DLD1 (cell line): Measurements from ENCODE around the gene SLU7.

Experiments used
- in situ Hi-C: cut with HindIII; loops from 2 replicates; pipeline ENCODE4 v1.10.0; 2017; ENCODE audit warnings: low sequenced_read_pairs

The SLU7 gene

DNA sequence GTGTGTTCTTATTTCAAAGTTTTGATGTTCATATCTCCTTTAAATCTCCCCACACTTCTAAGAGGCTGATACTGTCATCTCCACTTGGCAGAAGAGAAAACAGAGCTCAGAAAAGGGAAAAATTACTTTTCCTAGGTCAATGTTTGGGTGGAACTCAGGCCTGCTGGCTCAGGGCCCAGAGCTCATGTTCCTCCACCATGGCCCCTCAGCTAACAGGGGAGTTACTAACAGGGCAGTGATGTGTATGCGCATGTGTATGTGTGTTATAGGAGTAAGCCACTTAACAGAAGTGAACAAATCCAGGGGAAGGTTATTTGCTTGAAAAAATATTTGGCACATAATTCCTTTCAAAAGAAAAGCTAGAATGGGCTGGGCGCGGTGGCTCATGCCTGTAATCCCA is 51.0 kb downstream of the SLU7 start:
- in situ Hi-C loops: no loop called here

DNA sequence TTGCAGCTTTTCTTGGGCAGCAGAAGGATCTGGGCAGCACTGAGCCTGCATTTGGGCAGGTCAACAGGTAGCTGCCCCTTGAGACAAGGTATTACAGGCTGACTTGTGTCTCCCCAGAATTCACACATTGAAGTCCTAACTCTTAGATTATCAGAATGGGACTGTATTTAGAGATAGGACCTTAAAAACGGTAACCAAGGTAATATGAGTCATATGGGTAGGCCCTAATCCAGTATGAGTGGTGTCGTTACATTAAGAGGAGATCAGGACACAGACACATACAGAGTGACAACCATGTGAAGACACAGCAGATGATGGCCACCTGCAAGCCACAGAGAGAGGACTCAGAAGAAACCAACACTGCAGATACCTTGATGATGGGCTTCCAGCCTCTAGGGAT is 51.6 kb downstream of the SLU7 start:
- in situ Hi-C loops: no loop called here

DNA sequence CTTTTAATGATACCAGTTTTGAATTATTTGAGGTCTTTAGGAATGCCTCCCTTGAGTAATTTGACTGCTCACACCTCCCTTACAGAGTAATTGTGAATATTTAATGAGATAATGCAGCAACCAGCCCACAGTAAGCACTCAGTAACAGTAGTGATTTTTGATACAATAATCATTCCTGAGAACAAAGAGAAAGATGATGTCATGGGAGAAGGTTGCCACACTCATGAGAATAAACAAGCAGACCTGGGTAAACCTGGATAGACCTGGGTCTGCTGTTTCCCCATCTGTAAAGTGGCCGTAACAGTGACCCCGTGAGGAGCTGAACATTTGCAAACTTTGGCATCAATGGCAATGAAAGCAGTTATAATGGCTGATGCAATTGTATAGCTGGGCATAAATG is 52.7 kb downstream of the SLU7 start:
- in situ Hi-C loops: no loop called here

DNA sequence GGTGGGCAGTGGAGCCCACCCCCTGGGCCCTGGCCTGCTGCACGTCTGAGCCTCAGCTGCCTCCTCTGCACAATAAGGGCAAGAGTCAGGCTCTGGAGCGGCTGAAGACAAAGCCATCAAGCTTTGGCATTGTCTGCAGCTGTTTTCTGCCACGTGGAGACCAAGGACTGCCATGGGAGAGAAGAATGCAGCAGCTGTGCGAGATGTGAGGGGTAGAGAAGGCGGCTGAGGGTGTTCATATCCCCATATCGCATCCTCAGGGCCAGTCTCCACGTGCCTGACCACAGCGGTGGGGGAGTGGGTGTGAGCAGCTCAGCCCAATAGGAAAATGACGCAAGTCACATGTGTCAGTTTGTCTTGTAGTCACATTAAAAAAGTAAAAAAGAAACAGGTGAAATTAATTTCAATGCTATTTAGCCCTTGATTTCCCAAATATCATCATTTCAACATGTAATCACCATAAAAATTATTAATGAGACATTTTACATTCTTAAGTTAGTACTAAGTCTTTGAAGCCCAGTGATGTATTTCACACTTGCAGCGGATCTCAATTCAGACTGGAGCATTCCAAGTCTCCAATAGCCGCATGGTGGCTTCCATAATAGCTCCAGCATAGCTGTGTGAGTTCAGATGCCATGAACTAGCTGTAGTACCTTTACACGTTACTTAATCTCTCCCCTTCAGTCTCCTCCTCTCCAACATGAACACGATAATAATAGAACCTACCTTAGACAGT is 55.1 kb downstream of the SLU7 start:
- in situ Hi-C loops: no loop called here

DNA sequence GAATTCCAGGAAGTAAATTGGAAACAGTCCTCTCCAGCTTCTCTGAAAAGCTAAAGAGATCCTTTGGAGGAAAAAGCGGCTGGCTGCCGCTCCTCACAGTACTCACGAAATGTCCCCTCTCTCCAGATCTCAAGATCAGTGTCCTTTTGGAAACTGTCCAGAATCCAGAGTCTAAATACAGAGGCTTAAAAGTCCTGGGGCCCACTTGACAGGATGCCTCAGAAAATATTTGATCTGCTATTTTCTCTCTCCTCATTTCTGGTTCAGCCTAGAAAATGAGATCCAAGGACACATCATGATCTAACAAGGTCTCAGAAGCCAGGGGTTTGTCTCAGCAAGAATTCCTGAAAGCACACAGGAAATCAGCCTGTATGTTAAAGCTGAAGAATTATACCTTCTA is 55.7 kb downstream of the SLU7 start:
- in situ Hi-C loops: no loop called here

DNA sequence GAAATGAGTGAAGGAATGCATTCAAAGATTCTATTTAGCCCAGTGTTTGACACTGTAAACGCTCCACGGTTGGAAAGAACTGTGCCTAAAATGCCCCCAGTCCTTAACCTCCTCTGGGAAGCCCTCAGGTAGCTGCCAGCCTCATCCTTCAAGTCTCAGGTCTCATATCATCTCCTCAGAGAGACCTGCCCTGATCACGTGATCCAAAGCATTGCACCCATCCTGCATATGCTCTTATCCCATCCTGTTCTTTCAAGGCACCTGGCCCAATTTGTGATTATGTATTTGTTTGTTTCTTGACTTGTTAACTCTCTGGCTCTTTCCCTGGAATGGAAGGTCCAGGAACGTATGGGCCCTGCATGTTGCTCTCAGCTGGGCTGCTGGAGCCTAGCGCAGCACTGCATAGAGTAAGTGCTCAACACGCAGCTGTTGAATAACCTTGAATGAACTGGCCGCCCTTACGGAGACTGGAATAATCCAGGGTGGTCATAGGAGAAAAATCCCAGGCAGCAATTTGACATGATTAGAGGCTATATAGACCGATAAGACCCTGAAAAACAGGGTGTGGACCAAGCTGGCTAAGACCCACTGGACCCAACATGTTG is 57.2 kb downstream of the SLU7 start:
- in situ Hi-C loops: no loop called here

DNA sequence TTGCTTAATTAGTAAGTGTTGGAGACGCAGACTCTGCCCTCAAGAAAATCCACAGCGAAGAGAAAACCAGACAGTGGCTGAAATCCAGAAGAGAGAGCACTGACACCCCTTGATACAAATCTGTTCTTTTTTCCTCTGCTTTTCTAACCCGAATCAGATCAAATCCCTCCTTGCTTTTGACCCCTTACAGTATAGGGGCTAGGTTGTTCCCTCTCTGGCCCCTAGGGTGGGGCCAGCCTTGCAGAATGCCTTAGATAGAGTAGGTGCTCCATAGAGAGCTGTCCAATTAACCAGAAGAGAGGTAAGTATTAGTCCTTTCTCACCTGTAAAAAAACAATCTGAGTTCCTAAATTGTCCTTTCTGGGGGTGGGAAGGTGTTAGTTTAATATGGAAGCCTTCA is 58.6 kb downstream of the SLU7 start:
- in situ Hi-C loops: no loop called here

DNA sequence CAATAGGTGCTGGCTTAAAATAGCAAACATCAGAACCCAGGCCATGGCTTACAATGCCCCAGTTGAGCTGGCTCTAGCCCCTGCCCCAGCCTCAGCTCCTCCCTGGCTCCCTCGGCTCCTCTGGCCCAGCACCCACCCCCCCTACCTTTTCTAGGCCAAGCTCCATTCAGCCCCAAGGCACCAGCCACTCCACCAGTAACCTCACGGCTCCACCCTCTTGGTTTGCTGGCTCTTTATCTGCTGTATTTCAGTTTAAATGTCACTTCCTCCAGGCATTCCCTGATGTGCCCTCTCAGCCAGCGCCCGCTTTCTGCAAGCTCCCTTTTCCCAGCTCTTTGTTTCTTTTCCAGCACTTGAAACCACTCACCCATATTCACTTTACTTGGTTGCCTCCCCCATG is 59.1 kb downstream of the SLU7 start:
- in situ Hi-C loops: no loop called here

DNA sequence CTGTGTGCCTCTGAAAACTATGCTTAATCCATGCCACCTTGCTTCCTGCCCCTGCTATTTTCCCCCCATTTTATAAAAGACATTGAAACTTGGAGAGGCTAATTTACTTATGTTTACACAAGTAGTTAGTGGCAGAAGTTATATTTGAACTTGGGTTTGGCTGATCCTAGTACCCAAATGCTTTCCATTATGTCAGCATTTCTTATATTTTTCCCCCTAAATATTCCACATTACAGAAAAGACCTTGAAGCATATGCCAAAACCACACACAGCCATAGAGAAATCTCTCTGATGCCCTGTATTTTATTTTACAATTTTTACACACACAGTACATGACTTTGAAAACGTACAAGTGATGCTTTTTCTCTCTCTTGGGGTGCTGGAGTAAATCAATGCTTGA is 59.6 kb downstream of the SLU7 start:
- in situ Hi-C loops: no loop called here

DNA sequence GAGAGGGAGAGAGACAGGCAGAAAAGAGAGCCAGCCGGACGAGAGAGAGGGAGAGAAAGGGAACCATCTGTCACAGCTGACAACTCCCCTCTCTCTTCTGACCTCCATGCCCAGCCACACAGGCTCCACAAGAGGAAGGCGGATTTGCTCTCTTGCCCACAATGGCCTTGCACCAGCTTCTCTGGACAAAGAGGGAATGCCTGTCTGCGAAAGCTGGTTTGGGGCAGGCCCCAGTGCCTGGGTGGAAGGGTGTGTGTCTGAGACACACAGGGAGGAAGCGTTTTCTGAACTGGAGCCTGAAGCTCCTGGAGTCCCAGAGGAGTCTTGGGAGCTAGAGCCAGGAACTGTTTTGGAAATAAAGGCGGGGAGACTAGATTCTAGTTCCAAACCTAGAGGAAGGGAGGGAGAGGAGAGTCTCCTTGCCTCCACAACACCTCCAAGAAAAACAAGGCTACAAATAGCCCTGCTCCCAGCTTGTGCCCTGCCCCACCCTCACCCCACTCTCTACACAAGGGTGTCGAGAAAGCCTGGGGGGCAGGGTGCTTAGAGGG is 60.9 kb downstream of the SLU7 start:
- in situ Hi-C loops: no loop called here

DNA sequence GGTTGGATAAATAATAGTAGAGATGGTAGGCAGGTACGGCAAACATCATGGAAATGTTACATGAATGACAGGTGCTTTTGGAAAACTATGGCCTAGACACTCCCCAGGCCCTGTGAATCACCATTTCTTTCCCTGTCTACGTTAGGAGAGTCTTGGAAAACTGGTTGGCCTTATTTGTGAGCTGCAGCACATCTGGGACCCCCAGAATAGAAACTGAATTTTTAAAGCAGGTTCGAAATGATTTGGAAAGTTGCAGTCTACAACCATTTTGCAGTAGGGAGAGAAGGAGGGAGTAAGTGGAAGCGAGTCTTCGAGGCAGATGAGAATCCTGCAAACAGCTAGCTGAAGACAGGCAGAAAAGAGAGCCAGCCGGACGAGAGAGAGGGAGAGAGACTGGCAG is 61.5 kb downstream of the SLU7 start:
- in situ Hi-C loops: no loop called here

DNA sequence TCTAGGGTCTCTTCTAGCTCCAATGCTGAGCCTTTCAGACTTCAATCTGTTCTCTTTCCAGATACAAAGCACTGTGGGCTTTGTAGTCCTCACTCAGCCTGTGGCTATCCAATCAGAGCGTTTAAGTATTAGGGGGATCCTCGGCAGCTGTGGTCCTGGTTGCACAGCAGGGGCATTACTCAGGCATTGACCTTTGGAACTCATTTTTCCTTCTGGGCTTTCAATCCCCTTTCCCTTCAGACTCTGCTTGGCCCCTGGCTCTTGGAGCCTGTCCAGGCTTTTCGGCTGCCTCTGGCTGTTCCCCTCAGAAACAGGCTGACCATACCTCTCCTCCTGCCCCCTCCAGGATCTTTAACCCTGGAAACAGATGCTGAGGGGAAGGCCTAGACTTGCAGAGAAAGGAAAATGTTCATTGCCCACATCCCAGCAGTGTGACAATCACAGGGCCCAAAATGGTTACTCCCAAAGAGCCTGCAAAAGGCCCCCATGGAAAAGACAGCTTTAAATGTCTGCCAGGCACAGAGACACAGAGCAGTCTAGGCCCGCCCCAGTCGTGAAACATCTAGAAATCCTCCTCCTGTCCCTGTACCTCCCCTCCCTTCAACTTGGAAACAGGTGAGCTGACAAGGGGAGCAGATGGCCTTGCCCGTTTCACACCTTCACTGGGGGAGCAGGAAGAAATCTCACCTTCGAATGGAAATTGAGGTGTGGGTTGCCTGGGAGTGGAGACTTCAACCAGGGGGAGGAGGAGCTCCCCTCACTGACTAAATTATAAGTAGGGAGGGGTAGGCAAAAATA is 62.1 kb downstream of the SLU7 start:
- in situ Hi-C loops: no loop called here

DNA sequence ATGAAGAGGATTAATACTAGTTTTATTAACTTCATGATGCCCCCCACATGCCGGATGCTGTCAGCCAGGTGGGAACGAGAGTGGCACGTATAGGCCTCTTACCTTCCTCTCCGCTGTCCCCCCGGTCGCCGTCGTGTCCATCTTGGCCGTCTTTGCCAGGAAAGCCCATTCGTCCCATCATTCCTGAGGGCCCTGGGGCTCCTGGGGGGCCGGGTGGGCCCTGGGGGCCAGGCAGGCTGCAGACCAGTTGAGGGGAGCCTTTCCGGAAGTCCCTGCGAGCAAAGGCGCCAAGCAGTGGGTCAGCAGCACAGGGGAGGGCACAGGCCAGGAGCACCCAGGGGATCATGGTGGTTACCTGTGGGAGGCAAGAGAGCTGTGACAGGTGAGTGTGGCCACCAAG is 64.2 kb downstream of the SLU7 start:
- in situ Hi-C loops: no loop called here

DNA sequence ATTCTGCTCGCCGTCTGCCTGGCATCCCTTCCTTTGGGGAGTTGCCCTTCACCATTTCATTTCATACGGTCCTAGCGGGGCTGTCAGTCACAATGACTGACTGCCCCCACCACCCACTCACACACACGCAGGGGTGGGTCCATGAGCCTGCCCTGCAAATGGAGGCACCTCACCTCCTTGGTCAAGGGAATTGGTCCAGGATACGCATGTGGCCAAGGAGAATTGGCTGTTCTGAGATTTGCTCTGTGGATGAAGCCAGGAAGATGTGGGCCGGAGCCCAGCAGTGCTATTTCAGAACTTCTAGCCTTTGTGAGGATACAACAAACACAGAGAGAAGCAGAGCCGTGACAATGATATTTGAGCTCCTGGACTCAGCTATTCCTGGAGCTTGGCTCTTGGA is 65.5 kb downstream of the SLU7 start:
- in situ Hi-C loops: no loop called here

DNA sequence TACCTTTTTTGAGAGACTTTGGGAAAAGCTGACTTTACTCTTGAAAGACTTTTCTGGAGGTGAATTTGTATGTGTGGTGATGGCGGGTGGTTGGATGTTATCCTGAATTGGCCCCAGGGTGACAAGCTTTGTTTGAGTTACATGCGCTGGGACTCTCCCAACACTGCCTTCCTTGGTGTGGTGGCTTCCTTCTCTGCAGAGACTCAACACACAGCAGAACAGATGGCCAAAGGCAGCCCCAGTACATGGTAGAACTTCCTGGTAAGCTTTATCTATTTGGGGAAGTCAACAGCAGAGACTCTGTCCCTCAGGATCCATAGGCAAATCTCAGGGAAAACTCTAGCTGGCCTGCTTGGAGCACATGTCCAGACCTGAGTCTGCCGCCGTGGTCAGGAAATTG is 66.6 kb downstream of the SLU7 start:
- in situ Hi-C loops: no loop called here
